GM21723 (cell line): Measurements from ENCODE around the gene LRRC18.

Source experiments
- ATAC-seq: cut with Tn5 transposase; IDR thresholded peaks from one replicate; pipeline ENCODE4 v1.9.1; 2021; ENCODE audit warnings: mild to moderate bottlenecking, moderate library complexity; ENCODE audit not compliant: unreplicated experiment

The LRRC18 gene

DNA sequence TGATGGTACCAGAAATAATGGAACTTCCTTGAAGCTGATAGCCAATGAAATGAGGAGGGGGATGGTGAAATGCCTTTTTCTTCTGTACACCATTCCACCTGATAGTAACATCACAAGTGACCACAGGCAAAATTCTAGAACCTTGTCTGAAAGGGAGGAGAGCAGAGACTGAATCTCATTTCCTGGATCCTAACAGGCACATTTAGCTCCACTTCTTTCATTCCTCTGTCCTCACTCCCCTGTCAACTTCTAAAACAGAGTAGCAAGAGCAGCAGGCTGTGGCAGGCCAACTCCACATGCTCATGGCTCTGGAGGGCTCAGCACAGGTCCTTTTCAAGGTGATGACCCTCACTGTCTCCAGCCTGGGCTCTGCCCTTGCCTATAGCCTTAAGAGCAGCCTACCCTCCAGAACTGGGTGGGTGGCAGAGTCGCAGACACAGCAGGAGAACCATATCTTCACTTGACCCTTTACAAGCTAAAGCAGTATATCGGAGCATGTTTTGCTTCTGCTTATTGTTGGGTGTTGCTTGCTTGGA, at the start of gene LRRC18:
LRRC18 (minus strand) TSS at position 51 of the 536 bp plus-strand sequence. CDS start 25,685 bp downstream, outside the sequence.
- no peak for ATAC-seq

DNA sequence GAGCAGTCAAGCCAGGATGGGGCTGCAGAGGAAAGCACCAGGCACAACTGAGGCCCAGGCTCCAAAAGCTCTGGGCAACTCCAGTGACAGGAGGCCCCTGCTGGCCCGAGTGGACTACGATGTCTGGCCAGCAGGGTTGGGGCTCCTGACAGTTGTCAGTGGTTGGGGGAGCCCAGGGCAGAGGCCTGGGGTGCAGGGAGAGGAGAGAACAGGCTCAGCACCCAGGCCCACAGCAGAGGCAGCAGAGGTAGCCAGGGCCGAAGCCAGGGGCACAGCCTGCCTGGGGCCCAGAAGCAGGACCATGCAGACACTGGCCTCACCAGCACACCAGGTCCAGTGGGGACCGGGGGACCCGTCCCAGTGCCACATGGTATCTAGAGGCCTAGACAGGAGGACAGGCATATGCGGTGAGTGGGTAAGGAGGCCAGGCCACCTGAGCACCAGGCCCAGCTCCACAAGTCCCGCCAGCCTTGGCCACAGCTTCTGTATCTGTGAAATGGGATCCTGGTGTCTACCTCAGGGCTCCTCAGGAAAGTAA, 46.0 kb upstream of the LRRC18 start:
- no peak for ATAC-seq

DNA sequence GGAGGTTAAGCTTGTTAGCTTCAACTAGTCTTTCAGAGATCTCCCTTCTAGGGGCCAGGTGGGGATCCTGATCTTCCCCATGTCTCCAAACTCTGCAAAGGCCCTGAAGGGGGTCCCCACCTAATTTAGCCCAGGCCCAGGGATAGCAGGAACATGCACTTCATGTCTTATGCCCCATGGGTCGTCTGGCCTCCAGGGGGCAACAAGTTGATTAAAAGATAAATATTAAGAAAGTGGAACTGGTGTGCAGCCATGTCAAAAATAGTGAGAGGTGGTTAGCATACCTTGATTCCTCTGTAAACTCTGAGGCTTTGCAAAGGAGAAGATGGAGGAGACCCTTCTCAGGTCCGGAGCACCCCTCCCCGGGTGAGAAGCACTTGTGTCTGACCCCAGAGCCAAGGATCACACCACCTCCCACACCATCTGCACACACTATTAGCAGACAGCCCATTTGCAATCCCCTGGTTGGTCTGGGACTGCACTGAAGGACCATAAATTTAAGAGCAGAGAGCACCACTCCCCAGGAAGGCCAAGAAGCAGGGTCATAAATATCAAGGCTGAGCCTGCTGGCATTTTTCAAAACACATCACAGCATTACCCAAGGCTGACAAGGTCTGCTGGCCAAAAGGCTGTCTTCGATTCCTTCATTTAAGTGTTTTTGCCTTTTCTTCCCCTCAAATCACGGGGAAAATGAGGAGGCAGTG, 44.2 kb upstream of the LRRC18 start:
- ATAC-seq: no peak

DNA sequence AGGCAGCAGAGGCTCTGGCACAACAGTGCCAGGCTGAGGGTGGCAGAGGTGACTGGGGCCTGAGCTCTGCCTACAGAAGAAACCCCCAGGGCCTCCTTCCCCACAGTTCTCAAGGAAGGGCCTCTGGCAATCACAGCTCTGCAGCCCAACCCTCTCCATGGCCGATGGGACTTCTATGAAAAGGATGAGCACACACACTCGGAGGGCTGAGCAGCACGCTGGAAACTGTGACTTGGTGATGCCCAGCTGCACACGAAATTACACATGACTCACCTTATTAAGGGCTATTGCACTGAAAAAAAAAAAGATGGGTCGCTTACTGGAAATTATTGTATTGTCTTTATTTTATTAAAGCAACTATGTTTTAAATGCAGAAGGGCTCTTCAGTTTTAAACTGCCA, 42.9 kb upstream of the LRRC18 start:
- no peak for ATAC-seq

DNA sequence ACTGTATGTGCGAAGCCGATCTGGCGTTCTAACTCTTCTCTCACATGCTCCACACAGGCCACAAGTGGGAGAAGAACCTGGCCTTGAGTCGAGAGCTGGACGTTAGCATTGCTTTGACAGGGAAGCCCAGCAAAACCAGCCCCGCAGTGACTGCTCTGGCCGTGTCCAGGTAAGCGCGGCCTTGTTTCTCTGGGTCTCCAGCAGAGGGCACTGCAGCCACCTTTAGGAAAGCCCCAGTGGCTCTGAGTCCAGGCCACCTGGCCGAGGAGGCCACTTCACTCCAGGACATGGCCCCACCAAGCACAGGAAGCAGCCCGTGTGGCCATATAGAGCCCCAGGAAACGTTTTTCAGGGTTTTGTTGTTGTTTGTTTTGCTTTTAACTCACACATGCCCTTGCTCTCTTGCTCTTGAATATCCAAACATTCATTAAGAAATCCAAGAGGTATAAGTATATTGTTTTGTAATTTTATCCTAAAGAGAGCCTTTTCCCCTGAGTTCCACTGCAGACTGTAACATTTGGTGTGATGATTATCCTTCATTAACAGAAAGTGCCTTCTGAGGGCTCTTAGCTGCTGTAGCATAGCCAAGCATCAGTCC, 41.8 kb upstream of the LRRC18 start:
- ATAC-seq: no peak

DNA sequence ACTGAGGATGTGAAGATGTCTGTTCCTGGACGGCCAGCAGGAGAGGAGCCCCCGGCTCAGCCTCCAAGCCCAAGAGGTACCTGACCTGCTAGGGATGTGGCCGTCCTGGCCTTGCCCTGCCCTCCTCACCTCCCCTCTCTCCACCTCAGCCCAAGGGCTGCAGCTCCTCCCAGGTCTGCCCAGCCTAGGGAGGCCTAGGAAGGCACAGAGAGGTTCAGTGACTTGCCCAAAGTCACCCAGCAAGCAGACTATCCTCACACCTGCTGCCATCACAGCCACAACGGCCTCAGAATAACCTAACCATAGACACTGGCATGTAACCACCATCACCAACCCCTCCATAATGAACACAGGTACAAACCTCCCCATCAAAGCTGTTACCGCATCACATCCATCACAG, 38.7 kb upstream of the LRRC18 start:
- ATAC-seq: no peak

DNA sequence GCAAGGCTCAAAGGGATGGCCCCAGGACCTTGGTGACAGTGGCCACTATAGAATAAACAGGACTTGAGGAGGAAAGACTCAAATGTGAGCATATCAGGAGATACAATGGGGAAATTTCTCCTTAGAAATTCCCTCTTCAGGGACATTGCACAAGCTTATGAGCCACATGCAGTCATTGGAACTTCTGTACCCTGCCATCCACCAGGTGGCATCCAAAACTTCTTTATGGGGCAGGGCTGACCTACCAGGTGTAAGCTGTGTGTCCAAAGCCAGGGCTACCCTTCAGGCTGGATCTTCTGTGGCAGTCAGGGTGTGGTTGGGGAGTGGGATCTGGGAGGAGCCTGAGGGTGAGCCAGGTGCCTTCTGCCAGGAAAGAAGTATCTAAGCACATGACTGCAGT, 36.6 kb upstream of the LRRC18 start:
- no peak for ATAC-seq

DNA sequence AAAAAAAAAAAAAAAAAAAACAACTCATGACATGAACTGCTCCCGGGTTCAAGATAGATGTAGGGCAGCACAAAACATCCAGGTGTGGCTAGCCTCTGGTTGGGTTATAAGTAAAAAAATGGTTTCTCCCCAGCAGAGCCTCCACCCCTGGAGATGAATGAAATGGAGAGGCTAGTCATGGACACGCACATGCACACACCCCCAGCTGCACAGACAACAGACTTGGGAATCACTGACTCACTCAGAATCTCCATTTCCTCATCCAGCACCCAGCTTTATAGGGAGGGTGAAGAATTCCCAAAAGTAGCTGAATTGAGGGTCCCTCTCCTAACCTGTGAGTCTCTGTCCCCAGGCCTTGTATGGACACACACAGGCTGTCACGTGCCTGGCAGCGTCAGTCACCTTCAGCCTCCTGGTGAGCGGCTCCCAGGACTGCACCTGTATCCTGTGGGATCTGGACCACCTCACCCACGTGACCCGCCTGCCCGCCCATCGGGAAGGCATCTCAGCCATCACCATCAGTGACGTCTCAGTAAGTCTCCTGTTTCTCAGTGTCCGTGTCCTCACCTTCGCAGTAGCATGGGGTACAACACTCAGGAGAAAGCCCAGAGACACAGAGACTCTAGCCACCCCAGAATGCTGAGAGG, 35.0 kb upstream of the LRRC18 start:
- no peak for ATAC-seq

DNA sequence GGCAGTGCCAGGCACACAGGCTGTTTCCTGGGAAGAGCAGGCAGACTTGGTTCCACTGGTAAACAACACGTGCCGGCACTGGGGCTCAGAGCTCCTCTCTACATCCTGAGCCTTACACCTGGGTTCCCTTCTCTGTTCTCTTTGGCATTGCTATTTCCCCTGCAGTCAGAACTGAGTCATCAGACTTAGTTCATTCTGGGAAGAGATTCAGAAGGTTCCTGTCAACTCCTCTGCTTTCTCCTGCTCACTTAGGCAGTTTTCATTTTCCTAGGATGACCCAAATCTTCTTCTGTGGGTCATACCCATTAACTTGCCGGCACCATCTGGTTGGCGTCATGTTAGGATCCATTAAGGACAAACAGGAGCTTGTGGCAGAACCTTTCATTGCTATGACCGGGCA, 33.4 kb upstream of the LRRC18 start:
- ATAC-seq: no peak

DNA sequence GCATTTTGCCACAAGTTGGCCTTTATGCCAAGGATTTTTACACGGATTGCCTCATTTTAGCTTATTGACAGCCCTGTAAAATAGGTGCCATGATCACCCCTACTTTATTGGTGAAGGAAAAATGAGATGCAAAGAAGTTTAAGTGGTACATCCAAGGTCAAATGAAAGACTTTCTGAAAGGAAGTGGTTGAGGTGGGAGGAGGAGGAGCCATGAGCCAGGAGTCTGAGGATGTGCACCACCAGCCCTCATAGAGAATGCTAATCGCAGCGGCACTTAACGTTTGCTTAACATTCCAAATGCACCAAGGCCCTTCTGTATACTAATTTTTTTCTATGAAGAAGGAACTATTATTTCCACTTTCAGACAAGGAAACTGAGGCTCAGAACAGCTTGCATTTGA, 31.0 kb upstream of the LRRC18 start:
- no peak for ATAC-seq

DNA sequence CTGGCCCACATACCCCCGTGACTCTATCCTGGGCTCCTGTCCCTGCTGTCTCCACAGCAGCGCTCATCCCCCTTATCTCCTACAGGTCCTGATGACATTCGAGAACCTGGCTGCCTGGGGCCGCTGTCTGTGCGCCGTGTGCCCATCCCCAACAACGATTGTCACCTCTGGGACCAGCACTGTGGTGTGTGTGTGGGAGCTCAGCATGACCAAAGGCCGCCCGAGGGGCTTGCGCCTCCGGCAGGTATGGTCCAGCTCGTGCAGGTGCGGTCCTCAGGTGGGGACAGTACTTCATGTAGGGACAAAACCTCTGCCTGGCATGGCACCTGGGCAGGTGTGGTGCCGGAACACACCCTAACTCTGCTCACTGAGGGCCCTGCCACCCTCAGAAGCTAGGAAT, 30.4 kb upstream of the LRRC18 start:
- ATAC-seq: no peak

DNA sequence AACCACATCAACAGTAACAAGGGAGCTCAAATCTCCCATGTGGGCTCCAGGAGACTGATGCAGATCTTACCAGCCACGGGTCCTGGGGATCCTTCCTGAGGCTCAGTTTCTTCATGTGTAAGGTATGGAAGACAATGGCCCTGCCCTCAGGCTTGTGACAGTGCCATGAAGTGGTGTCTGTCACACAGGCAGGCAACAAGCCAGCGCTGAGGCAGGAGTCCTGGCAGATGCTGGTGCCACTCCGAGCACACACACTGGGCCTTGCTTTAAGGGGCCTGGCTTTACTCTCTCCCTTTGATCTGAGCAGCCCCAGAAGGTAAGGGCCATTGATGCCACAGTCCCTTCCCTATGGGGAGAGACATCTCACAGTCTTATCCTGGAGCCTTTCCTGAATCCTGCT, 28.4 kb upstream of the LRRC18 start:
- ATAC-seq: no peak

DNA sequence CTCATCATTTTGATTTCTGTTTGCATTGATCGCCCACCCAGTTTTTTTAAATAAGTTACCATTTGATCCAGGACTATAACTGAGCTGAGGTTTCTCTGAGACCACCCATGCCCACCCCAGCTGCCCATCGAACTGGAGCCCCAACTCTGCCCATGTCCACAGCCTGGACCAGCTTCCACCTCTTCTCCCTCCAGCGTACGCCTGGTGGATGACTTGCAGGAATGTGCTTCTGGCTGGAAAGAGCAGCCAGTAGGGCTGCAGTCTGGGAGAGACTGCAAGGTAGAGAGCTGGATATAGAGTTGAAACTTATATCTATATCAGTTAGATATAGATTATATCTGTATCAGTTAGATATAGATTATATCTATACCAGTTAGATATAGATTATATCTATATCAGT, 25.8 kb upstream of the LRRC18 start:
- ATAC-seq: no peak

DNA sequence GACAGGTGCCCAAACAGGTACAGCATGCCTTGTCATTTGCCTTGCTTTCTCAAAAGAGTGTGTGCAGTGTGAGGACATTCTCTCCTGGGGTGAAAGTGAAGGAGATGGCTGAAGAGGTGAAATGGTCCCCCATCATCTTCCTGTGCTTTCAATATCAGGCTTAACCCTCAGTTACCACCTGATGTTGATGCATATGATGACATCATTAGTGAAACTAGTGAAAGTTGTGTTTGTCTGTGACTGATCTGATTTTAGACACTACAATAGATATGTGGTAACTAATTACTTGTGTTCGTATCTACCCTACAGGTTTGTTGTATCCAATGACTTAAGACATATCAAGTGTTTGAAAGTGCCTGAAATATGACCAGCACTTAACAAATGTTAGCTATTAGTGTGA, 24.4 kb upstream of the LRRC18 start:
- no peak for ATAC-seq

DNA sequence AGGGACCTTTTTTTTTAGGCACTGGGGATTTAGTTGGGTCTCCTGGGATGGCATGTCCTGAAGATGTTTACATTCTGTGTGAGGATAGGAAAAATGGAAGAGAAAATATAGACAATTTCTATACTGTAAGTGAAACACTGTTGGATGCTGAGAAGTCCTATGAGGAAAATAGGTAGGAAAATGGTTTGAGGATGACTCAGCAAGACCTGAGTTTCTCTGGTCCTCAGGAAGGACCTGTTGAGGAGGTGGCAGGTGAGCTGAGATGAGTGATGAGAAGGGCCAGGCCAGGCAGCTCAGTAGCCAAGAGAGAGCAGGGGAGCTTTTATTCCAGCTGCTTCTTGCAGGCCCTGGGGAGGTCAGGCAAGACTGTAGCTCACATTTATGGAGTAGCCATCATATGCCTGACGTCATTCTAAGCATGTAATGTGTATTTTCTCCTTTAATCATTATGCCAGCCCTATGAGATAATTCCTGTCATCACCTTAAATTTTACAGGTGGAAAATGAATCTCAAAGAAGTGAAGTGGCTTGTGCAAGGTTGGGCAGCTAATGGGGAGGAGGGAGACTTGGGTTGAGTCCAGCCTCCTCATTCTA, 19.1 kb upstream of the LRRC18 start:
- ATAC-seq: no peak

DNA sequence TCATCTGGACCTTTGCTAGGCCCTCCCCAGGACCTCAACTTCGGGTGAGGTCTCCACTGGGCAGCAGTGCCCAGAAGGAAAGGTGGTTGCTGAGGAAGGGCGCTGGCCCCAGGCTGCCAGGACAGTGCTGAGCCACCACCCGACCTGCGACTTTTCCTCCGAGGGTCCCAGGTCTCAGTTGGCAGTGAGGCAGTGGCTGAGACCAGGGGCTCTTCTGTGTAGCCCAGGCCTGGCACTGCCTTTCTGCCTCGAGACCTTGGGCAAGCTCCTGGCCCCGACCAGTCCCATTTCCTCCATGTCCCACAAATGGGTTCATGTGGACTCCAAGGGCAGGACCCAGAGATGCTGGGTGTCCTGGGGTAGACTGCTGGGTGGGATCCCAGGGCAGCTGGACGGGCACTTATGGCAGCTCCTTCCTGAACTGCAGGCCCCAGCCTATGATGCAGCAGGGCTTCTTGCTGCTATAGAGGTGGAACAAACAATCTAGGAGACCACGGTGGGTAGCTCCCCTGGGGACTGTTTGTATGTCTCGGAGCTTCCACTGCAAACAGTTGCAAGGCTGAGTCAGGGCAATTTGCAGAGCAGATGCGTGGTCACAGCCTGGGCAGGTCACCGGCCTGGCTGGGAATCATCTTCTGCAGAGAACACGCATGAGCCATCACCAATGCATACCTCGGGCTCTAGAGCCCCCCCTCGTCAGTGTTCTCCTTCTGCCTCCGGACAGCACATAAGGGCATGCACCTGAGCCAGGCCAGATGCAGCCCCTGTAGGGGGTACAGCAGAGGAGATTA, 17.9 kb upstream of the LRRC18 start:
- ATAC-seq: no peak

DNA sequence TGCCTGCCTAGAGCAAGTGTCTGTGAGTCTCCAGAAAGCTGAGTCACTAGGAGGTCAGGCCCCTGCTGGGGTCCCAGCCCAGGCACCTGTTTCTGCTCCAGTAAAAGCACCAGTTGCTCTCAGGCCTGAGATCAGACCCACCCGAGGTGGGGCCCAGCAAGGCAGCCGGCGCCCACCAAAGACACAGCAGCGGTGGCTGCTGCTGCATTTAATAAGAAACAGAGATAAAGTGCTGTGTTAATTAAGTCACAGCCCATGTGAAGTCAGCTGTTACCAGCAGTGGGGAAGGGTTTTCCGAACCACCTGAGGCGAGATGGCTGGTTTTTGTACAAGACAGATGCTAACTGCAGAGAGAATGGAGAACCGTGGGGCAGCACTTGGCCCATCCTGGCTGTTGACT, 12.1 kb upstream of the LRRC18 start:
- no peak for ATAC-seq

DNA sequence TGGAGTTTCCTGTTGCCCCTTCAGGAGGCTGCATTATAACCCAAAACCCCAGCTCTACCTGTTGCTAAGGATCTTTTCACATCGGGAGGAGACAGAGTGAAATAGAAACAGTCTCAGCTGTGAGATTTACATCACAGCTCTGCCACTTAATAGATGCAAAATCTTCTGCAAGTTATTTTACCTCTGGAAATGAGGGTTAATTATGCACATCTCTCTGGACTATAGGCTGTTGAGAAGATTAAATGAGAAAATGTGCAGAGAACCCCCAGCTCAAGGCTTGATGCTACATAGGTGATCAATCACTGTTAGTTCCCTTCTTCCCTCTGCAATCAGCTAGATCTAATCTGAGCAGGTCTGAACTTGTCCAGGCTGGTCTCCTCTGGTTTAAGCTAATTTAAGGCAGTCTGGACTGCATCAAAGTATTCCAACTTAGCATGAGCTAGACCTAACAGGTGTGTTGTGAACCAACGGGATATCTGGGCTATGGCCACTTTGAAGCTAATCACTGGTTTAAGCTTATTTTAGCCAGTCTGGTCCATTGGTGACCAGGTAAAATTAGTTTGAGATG, 8.9 kb upstream of the LRRC18 start:
- no peak for ATAC-seq

DNA sequence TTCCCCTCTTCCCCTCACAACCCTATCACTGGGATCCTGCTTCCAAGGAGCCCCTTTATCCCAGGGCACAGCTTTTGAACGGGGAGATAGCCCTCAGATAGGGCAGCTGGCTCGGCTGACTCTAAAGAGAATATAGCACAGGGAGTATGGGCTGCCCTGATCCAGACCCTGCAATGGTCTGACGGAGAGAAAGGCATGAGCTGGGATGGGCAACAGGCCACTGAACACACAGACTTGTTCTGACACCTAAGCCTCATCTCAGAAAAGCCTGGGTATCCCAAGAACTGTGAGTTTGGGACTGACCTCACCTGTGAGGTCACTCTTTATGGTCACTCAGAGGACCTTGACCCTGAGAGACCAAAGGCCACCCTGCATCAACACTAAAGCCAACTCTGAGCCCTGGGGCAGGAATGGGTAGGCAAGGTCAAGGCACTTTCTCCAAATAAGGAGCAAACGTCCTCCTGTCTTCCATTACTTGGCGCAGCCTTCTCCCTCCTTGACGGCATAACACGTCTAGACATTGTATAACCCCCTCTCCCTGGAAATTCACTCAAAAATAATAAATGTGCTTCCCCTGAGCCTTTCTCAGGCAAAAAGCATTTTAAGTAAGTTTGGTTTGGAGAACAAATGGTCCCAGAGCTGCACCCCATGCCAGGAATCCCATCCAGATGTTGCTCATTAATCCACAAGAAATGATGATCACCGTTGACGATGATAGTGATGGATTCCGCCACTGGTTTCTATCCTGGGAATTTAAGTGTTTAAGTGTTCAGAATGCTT, 8.2 kb upstream of the LRRC18 start:
- no peak for ATAC-seq
